Endothelial cell of umbilical vein (primary cell): ENCODE data around the gene TCERG1L. TPM values are rescaled to one million over a fixed set of nuclear protein-coding genes. Genes with fewer than 3 reads are reported as not detected.

Experiments
- BruUV-seq: library from RNA; stranded (reverse); fragments of 400-500 nt; replicated peaks from 2 replicates; lab custom pipeline; 2021; lab: Mats Ljungman, UMichigan
- CTCF ChIA-PET: fragments of 300-600, 350-600 bp; sonication (Branson Sonifier 250); formaldehyde crosslinking; loops from one replicate; lab custom pipeline; 2021; ENCODE audit warnings: antibody characterized with exemption, inconsistent platforms; lab: Charles Lee
- POLR2A ChIA-PET: fragments of 300-600, 350-600 bp; sonication (Branson Sonifier 250); formaldehyde crosslinking; loops from one replicate; lab custom pipeline; 2021; ENCODE audit warnings: antibody characterized with exemption, inconsistent platforms; lab: Charles Lee
- DNase-seq: peaks from one replicate; pipeline ENCODE4 v3.0.0-alpha.2; 2011; ENCODE audit warnings: low read depth, low spot score
- FAIRE-seq: peaks from 2 replicates; lab custom pipeline; 2011; peaks lifted over from hg19 to GRCh38; lab: Jason Lieb, UNC
- H2AFZ ChIP-seq: 2 replicates; pipeline ENCODE4 v1.6.0; 2012; ENCODE audit warnings: low read depth, low read length, control low read depth, inconsistent platforms
- H3K27ac ChIP-seq: 2 replicates; pipeline ENCODE4 v1.5.1; 2011; ENCODE audit warnings: low read depth, mild to moderate bottlenecking, control low read depth, low read length, moderate library complexity; ENCODE audit not compliant: insufficient read depth
- H3K27me3 ChIP-seq, 2 experiments: 2 replicates each; pipeline versions ENCODE4 v1.6.0 to v1.6.1; 2011; ENCODE audit warnings: low read length in 2 of 2, mixed read lengths in 1 of 2; ENCODE audit not compliant: control insufficient read depth in 2 of 2, insufficient read depth in 2 of 2
- H3K36me3 ChIP-seq, 2 experiments: 2 replicates in 1 of 2; 3 replicates in 1 of 2; pipeline ENCODE4 v1.5.1; 2011; ENCODE audit warnings: low read length in 2 of 2, mild to moderate bottlenecking in 1 of 2, moderate library complexity in 1 of 2; ENCODE audit not compliant: control insufficient read depth in 2 of 2, insufficient read depth in 2 of 2; ENCODE audit errors: extremely low read depth in 1 of 2
- H3K4me1 ChIP-seq: 3 replicates; pipeline ENCODE4 v1.5.1; 2011; ENCODE audit warnings: mild to moderate bottlenecking, low read length; ENCODE audit not compliant: control insufficient read depth, insufficient read depth; ENCODE audit errors: extremely low read depth
- H3K4me2 ChIP-seq: 2 replicates; pipeline ENCODE4 v1.6.1; 2011; ENCODE audit warnings: low read length, control low read depth, mixed read lengths; ENCODE audit not compliant: insufficient read depth
- H3K4me3 ChIP-seq, 3 experiments: fragments of 200-600 bp in 1 of 3; sonication (generic), shearing (Covaris generic) in 1 of 3; replicated peaks in 1 of 3; 2 replicates each; pipeline ENCODE4 v1.5.1; 2011 to 2016; ENCODE audit warnings: control low read depth in 3 of 3, low read length in 3 of 3, mild to moderate bottlenecking in 2 of 3, inconsistent platforms in 1 of 3, low read depth in 1 of 3, moderate library complexity in 1 of 3; ENCODE audit not compliant: insufficient read depth in 1 of 3
- H3K79me2 ChIP-seq: 2 replicates; pipeline ENCODE4 v1.6.0; 2012; ENCODE audit warnings: low read length, inconsistent platforms; ENCODE audit not compliant: control insufficient read depth, insufficient read depth
- H3K9ac ChIP-seq: replicated peaks from 2 replicates; pipeline ENCODE3; 2011; ENCODE audit warnings: low read length, control low read depth; ENCODE audit not compliant: insufficient read depth; ENCODE audit errors: extremely low read depth
- H3K9me1 ChIP-seq: replicated peaks from 3 replicates; pipeline ENCODE4 v1.6.0; 2011; ENCODE audit warnings: mild to moderate bottlenecking, low read length; ENCODE audit not compliant: control insufficient read depth, insufficient read depth; ENCODE audit errors: extremely low read depth
- H3K9me3 ChIP-seq: replicated peaks from 2 replicates; pipeline ENCODE4 v1.5.1; 2012; ENCODE audit warnings: low read length, inconsistent platforms; ENCODE audit not compliant: control insufficient read depth, insufficient read depth
- H4K20me1 ChIP-seq: replicated peaks from 2 replicates; pipeline ENCODE3; 2011; ENCODE audit warnings: mild to moderate bottlenecking, low read length; ENCODE audit not compliant: control insufficient read depth, insufficient read depth; ENCODE audit errors: extremely low read depth
- EZH2 ChIP-seq: IDR thresholded peaks from 2 replicates; pipeline ENCODE4 v1.6.1; 2012; ENCODE audit warnings: borderline replicate concordance, low read depth, mild to moderate bottlenecking, moderate library complexity, low read length, inconsistent platforms; ENCODE audit not compliant: severe bottlenecking
- FOS ChIP-seq: IDR thresholded peaks from 2 replicates; pipeline ENCODE4 v1.6.1; 2011; ENCODE audit warnings: mild to moderate bottlenecking, low read length, moderate library complexity, borderline replicate concordance; ENCODE audit not compliant: insufficient read depth
- GATA2 ChIP-seq: IDR thresholded peaks from 2 replicates; pipeline ENCODE4 v1.7.0; 2011; ENCODE audit warnings: low read depth, mild to moderate bottlenecking, moderate library complexity, mixed read lengths, low read length; ENCODE audit not compliant: insufficient read length, insufficient read depth
- JUN ChIP-seq: IDR thresholded peaks from 2 replicates; pipeline ENCODE4 v1.6.1; 2011; ENCODE audit warnings: borderline replicate concordance, low read depth; ENCODE audit not compliant: insufficient read length, insufficient read depth
- MAX ChIP-seq: IDR thresholded peaks from 2 replicates; pipeline ENCODE4 v1.6.1; 2011; ENCODE audit not compliant: insufficient read depth, insufficient read length
- MYC ChIP-seq: IDR thresholded peaks from one replicate; pipeline ENCODE4 v1.6.1; 2011; ENCODE audit warnings: mild to moderate bottlenecking, low read depth, low read length
- POLR2AphosphoS5 ChIP-seq: IDR thresholded peaks from 2 replicates; pipeline ENCODE4 v1.6.1; 2012; ENCODE audit warnings: low read depth, mild to moderate bottlenecking, control low read depth, low read length, moderate library complexity; ENCODE audit not compliant: insufficient read depth
- dilution Hi-C: fragments of 300-500 bp; cut with MboI; formaldehyde crosslinking; loops from one replicate; pipeline ENCODE4 v1.15.0; 2019; ENCODE audit warnings: low sequenced_read_pairs; ENCODE audit not compliant: extremely low pct_ligation_motif_present
- intact Hi-C: fragments of 100-400 bp; cut with micrococcal nuclease; formaldehyde crosslinking; loops from one replicate; pipeline ENCODE4 v1.10.0; 2022
- polyA plus RNA-seq, 4 experiments: library from polyadenylated mRNA; depleted of rRNA in 3 of 4; stranded (reverse) in 3 of 4; unstranded in 1 of 4; fragments of >200 nt; gene quantifications; 2 replicates each; pipeline versions ENCODE4 v1.2.1 to v1.2.3, GENCODE V29; 2011 to 2012; ENCODE audit warnings: missing spikeins in 1 of 4
- total RNA-seq: library from RNA; stranded (reverse); gene quantifications from 2 replicates; pipeline ENCODE4 v1.2.3, GENCODE V29; 2021
- TF ChIP-seq, protein P1 (sequence below), 2 donors: IDR thresholded peaks; 1 replicate in 1 of 2; 2 replicates in 1 of 2; pipeline ENCODE4 v1.5.1; 2011; ENCODE audit warnings: low read length in 2 of 2, mild to moderate bottlenecking in 2 of 2, moderate library complexity in 2 of 2, control low read depth in 1 of 2, inconsistent platforms in 1 of 2, low read depth in 1 of 2; ENCODE audit not compliant: insufficient read depth in 1 of 2; ENCODE audit errors: extremely low read depth in 1 of 2

The TCERG1L gene
- total and polyA plus RNA-seq, 2 donors (not counting 3 experiments of a cell fraction or from before 2014, with no cell fraction given): not detected

- Histone ChIP-seq H3K4me1 (no peaks in the 10 kb centered on the region), H4K20me1 (no peaks in the 10 kb centered on the region), H3K36me3 (no peaks in the 10 kb centered on the region), H3K27ac (no peak overlapping the region), H3K4me3 (no peak overlapping the region), H3K9me1 (no peaks in the 10 kb centered on the region), H3K27me3 (no peaks in the 10 kb centered on the region), H3K9me3 (peaks cover 2% of the 10 kb centered on the region), H3K9ac (no peak overlapping the region), H3K4me2 (no peak overlapping the region), H3K79me2 (no peaks in the 10 kb centered on the region), H2AFZ (no peak overlapping the region)
- DNase-seq: no peak
- BruUV-seq: no TSS peak
- no peak for FAIRE-seq
- ChIA-PET POLR2A (no interaction called here), CTCF (no interaction called here)
- intact Hi-C loops (no loop called here), dilution Hi-C loops (no loop called here)
- TF ChIP-seq EZH2: no peak
- no peak for TF ChIP-seq JUN
- TF ChIP-seq, protein P1, sequence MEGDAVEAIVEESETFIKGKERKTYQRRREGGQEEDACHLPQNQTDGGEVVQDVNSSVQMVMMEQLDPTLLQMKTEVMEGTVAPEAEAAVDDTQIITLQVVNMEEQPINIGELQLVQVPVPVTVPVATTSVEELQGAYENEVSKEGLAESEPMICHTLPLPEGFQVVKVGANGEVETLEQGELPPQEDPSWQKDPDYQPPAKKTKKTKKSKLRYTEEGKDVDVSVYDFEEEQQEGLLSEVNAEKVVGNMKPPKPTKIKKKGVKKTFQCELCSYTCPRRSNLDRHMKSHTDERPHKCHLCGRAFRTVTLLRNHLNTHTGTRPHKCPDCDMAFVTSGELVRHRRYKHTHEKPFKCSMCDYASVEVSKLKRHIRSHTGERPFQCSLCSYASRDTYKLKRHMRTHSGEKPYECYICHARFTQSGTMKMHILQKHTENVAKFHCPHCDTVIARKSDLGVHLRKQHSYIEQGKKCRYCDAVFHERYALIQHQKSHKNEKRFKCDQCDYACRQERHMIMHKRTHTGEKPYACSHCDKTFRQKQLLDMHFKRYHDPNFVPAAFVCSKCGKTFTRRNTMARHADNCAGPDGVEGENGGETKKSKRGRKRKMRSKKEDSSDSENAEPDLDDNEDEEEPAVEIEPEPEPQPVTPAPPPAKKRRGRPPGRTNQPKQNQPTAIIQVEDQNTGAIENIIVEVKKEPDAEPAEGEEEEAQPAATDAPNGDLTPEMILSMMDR (IDR thresholded peaks at IDR 0.05; ENCODE audit: extremely low read depth in 1 of 2, insufficient read depth in 1 of 2, low read depth in 1 of 2, low read length in 2 of 2): no peak
- TF ChIP-seq MYC: no peak
- no peak for TF ChIP-seq MAX
- TF ChIP-seq POLR2AphosphoS5: no peak
- no peak for TF ChIP-seq GATA2
- TF ChIP-seq FOS: no peak
These were observed 98.7 kb downstream of the TCERG1L start for GRCh38 chr10:131212763-131213325.
